K562 (cell line): Measurements from ENCODE around the gene RPL35. TPM values are rescaled to one million over a fixed set of nuclear protein-coding genes. Genes with fewer than 3 reads are reported as not detected.
A peak's percentile ranks its signal among the peaks of the same experiment; 100 is the strongest.

Source experiments
- ARID1B ChIP-seq: fragments of 450-650 bp; IDR thresholded peaks from 2 replicates; pipeline ENCODE4 v1.6.1; 2016; ENCODE audit warnings: antibody characterized with exemption, mild to moderate bottlenecking, inconsistent platforms
- ATF7 ChIP-seq: fragments of 450-650 bp; IDR thresholded peaks from 2 replicates; pipeline ENCODE4 v1.7.1; 2014; ENCODE audit warnings: mild to moderate bottlenecking, moderate library complexity
- CBFA2T3 ChIP-seq: fragments of 450-650 bp; IDR thresholded peaks from 2 replicates; pipeline ENCODE4 v1.6.1; 2017
- CBX3 ChIP-seq, 2 experiments: IDR thresholded peaks; 1 replicate in 1 of 2; 2 replicates in 1 of 2; pipeline ENCODE4 v1.6.1; 2012; ENCODE audit warnings: inconsistent platforms in 2 of 2, low read length in 2 of 2, borderline replicate concordance in 1 of 2, control low read depth in 1 of 2
- FOXK2 ChIP-seq, 2 experiments: fragments of 450-650 bp; IDR thresholded peaks in 1 of 2; conservative IDR thresholded peaks in 1 of 2; 2 replicates each; pipeline ENCODE4 v1.6.1; 2016; ENCODE audit warnings: low read depth in 2 of 2, mild to moderate bottlenecking in 1 of 2
- HOXB6 ChIP-seq: fragments of 250-450 bp; sonication (Bioruptor Pico); IDR thresholded peaks from 2 replicates; pipeline ENCODE4 v1.5.1; 2022; ENCODE audit warnings: mild to moderate bottlenecking, borderline replicate concordance
- JUND ChIP-seq, 2 experiments: IDR thresholded peaks; 2 replicates in 1 of 2; 3 replicates in 1 of 2; pipeline ENCODE4 v1.6.1; 2011; ENCODE audit warnings: borderline replicate concordance in 2 of 2, low read depth in 2 of 2, low read length in 2 of 2, improper control_type of control experiment in 1 of 2, missing biosample characterization in 1 of 2, missing genetic modification characterization in 1 of 2, missing genetic modification reagents in 1 of 2
- LCOR ChIP-seq: sonication (generic); formaldehyde crosslinking; IDR thresholded peaks from 2 replicates; pipeline ENCODE4 v1.8.0; 2022; ENCODE audit warnings: mild to moderate bottlenecking, missing genetic modification reagents
- MAFF ChIP-seq: IDR thresholded peaks from 2 replicates; pipeline ENCODE4 v1.6.1; 2012; ENCODE audit warnings: low read length, improper control_type of control experiment
- MCM7 ChIP-seq, 2 experiments: fragments of 450-650 bp; IDR thresholded peaks; 2 replicates each; pipeline ENCODE4 v1.6.1; 2016 to 2018
- MEIS2 ChIP-seq: fragments of 450-650 bp; IDR thresholded peaks from 2 replicates; pipeline ENCODE4 v1.6.1; 2014; ENCODE audit warnings: mild to moderate bottlenecking; ENCODE audit not compliant: partially characterized antibody
- MXD1 ChIP-seq: fragments of 250-450 bp; sonication (Bioruptor Pico); IDR thresholded peaks from 2 replicates; pipeline ENCODE4 v1.8.0; 2021; ENCODE audit warnings: borderline replicate concordance, mild to moderate bottlenecking, moderate library complexity; ENCODE audit not compliant: poor library complexity, severe bottlenecking
- MXI1 ChIP-seq: IDR thresholded peaks from 2 replicates; pipeline ENCODE4 v1.6.1; 2011; ENCODE audit warnings: low read depth, mild to moderate bottlenecking, improper control_type of control experiment, low read length
- MYC ChIP-seq, 2 experiments: fragments of 250-450 bp in 1 of 2; sonication (Bioruptor Pico) in 1 of 2; IDR thresholded peaks; 2 replicates each; pipeline versions ENCODE4 v1.5.1 to v1.6.1; 2012 to 2021; ENCODE audit warnings: low read depth in 2 of 2, borderline replicate concordance in 1 of 2, improper control_type of control experiment in 1 of 2, low read length in 1 of 2, mild to moderate bottlenecking in 1 of 2, moderate library complexity in 1 of 2
- NFATC3 ChIP-seq: fragments of 450-650 bp; IDR thresholded peaks from 2 replicates; pipeline ENCODE4 v1.6.1; 2017; ENCODE audit warnings: mild to moderate bottlenecking
- PURB ChIP-seq: sonication (generic); formaldehyde crosslinking; IDR thresholded peaks from 2 replicates; pipeline ENCODE4 v1.9.0; 2021; ENCODE audit warnings: low read depth, mild to moderate bottlenecking, missing genetic modification reagents
- SMAD4 ChIP-seq: fragments of 250-450 bp; sonication (Bioruptor Pico); conservative IDR thresholded peaks from 2 replicates; pipeline ENCODE4 v1.8.0; 2021; ENCODE audit warnings: inconsistent platforms, mild to moderate bottlenecking, moderate library complexity
- SREBF1 ChIP-seq: fragments of 150-350 bp; IDR thresholded peaks from 2 replicates; pipeline ENCODE4 v1.6.1; 2014; ENCODE audit warnings: antibody characterized with exemption, low read depth, low read length, borderline replicate concordance
- TAL1 ChIP-seq: fragments of 450-650 bp; IDR thresholded peaks from 2 replicates; pipeline ENCODE4 v1.6.1; 2016; ENCODE audit warnings: mild to moderate bottlenecking
- XRCC3 ChIP-seq: fragments of 450-650 bp; IDR thresholded peaks from 2 replicates; pipeline ENCODE4 v1.6.1; 2017; ENCODE audit warnings: mild to moderate bottlenecking, moderate library complexity
- ZNF212 ChIP-seq: fragments of 450-650 bp; formaldehyde crosslinking; IDR thresholded peaks from 2 replicates; pipeline ENCODE4 v1.4.0; 2020; ENCODE audit warnings: mild to moderate bottlenecking
- ZNF311 ChIP-seq: fragments of 250-450 bp; sonication (Bioruptor Pico); IDR thresholded peaks from 2 replicates; pipeline ENCODE4 v1.4.0; 2020; ENCODE audit warnings: mild to moderate bottlenecking, moderate library complexity
- ZNF75A ChIP-seq: fragments of 450-650 bp; formaldehyde crosslinking; IDR thresholded peaks from 2 replicates; pipeline ENCODE4 v1.4.0; 2020; ENCODE audit warnings: mild to moderate bottlenecking
- polyA plus RNA-seq, 8 experiments: library from polyadenylated mRNA; depleted of rRNA in 4 of 8; stranded (reverse) in 5 of 8; unstranded in 3 of 8; fragments of >200 nt; fragmentation: Nextera tagmentation in 2 of 8; fragmentation: Illumina TruSeq in 1 of 8; extraction: Ambion mirVana in 2 of 8; extraction: Trizol in 1 of 8; gene quantifications; 2 replicates each; pipeline versions ENCODE4 v1.2.1 to v1.2.3, GENCODE V29; 2011 to 2014; ENCODE audit warnings: inconsistent platforms in 1 of 8, missing spikeins in 1 of 8
- total RNA-seq, 7 experiments: library from RNA; depleted of rRNA in 6 of 7; stranded (reverse); fragments of >200 nt in 6 of 7; fragmentation: Illumina TruSeq in 2 of 7; extraction: Trizol in 2 of 7; gene quantifications; 2 replicates each; pipeline versions ENCODE4 v1.2.1 to v1.2.3, GENCODE V29; 2011 to 2021; ENCODE audit warnings: low replicate concordance in 1 of 7
- TF ChIP-seq, protein P1 (sequence below): fragments of 450-650 bp; formaldehyde crosslinking; IDR thresholded peaks from 2 replicates; pipeline ENCODE4 v1.4.0; 2020; ENCODE audit warnings: mild to moderate bottlenecking
- TF ChIP-seq, protein P2 (sequence below): sonication (generic); formaldehyde crosslinking; IDR thresholded peaks from 2 replicates; pipeline ENCODE4 v1.8.0; 2022; ENCODE audit warnings: mild to moderate bottlenecking, missing genetic modification reagents

RPL35 gene
- total and polyA plus RNA-seq, 9 of the 15 experiments (the other 6 are each of a cell fraction or from before 2014, with no cell fraction given): 1,755 to 5,101 (median 3,405) TPM

DNA sequence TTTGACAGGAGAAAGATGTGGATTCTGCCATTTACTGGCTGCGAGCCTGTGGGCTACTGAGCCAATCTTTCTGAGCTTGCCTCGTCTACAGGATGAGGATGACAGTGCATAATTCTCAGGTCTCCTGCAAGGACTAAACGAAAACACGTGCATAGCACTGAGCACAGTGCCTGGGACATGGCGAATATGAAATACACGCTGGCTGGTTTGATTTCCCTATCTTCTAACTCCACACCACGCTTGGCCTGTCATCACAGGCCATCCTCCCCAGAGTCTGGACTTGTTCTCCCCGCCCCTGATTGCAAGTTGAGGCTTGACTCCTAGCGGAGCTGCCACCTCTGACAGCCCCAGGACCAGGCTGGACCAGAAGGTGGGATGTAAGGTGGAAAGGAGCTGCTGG is 38.1 kb upstream of the RPL35 start (continued):
- TF ChIP-seq CBX3 (IDR thresholded peaks at IDR 0.05; ENCODE audit: borderline replicate concordance in 1 of 2, low read length in 2 of 2) (peak in 1 of 2 experiments; percentile 57; a peak in 1 of 3 replicates), MXD1 (CRISPR knock-in tag) (peak; percentile 64), JUND (IDR thresholded peaks at IDR 0.05; ENCODE audit: borderline replicate concordance, low read depth, low read length) (no peak), JUND (tag; IDR thresholded peaks at IDR 0.05; ENCODE audit: borderline replicate concordance, low read depth, low read length) (peak; percentile 41; the same call in 2 of the 3 replicates), ARID1B (peak; percentile 84), HOXB6 (CRISPR knock-in tag) (no peak), XRCC3 (no peak), CBFA2T3 (peak; percentile 87), LCOR (CRISPR knock-in tag) (no peak), ZNF75A (CRISPR knock-in tag) (no peak), ZNF212 (CRISPR knock-in tag) (no peak), SMAD4 (peak; percentile 71), SREBF1 (no peak), PURB (CRISPR knock-in tag) (no peak), MYC (IDR thresholded peaks at IDR 0.05; ENCODE audit: low read depth, low read length) (peak; percentile 77), MYC (CRISPR knock-in tag; IDR thresholded peaks at IDR 0.05; ENCODE audit: borderline replicate concordance, low read depth) (no peak), MAFF (peak; percentile 90), MEIS2 (peak; percentile 86), NFATC3 (no peak), MCM7 (IDR thresholded peaks at IDR 0.05) (no peak), ZNF311 (no peak), FOXK2 (conservative IDR thresholded peaks at IDR 0.05 in 1 of 2, IDR thresholded peaks at IDR 0.05 in 1 of 2; ENCODE audit: low read depth in 2 of 2) (peak; percentile 66 to 77; a peak in 1 of 4 replicates), TAL1 (peak; percentile 76), MXI1 (peak; percentile 62), ATF7 (peak; percentile 44; the same call in 1 of the 2 replicates)
- TF ChIP-seq, protein P1, sequence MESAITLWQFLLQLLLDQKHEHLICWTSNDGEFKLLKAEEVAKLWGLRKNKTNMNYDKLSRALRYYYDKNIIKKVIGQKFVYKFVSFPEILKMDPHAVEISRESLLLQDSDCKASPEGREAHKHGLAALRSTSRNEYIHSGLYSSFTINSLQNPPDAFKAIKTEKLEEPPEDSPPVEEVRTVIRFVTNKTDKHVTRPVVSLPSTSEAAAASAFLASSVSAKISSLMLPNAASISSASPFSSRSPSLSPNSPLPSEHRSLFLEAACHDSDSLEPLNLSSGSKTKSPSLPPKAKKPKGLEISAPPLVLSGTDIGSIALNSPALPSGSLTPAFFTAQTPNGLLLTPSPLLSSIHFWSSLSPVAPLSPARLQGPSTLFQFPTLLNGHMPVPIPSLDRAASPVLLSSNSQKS: no peak
- TF ChIP-seq, protein P2, sequence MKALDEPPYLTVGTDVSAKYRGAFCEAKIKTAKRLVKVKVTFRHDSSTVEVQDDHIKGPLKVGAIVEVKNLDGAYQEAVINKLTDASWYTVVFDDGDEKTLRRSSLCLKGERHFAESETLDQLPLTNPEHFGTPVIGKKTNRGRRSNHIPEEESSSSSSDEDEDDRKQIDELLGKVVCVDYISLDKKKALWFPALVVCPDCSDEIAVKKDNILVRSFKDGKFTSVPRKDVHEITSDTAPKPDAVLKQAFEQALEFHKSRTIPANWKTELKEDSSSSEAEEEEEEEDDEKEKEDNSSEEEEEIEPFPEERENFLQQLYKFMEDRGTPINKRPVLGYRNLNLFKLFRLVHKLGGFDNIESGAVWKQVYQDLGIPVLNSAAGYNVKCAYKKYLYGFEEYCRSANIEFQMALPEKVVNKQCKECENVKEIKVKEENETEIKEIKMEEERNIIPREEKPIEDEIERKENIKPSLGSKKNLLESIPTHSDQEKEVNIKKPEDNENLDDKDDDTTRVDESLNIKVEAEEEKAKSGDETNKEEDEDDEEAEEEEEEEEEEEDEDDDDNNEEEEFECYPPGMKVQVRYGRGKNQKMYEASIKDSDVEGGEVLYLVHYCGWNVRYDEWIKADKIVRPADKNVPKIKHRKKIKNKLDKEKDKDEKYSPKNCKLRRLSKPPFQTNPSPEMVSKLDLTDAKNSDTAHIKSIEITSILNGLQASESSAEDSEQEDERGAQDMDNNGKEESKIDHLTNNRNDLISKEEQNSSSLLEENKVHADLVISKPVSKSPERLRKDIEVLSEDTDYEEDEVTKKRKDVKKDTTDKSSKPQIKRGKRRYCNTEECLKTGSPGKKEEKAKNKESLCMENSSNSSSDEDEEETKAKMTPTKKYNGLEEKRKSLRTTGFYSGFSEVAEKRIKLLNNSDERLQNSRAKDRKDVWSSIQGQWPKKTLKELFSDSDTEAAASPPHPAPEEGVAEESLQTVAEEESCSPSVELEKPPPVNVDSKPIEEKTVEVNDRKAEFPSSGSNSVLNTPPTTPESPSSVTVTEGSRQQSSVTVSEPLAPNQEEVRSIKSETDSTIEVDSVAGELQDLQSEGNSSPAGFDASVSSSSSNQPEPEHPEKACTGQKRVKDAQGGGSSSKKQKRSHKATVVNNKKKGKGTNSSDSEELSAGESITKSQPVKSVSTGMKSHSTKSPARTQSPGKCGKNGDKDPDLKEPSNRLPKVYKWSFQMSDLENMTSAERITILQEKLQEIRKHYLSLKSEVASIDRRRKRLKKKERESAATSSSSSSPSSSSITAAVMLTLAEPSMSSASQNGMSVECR: peak; percentile 62; the same call in 1 of the 2 replicates
